ENCODE results near the gene BCAR3.
"Not testable (repeated sequence)": the region's sequence is repeated elsewhere in the genome, so short reads cannot be mapped to it uniquely, and the experiment has no call there.

BCAR3 gene

GRCh38 chr1:93670141-93670540 lies 11.5 kb downstream of the BCAR3 start:
- FAIRE-seq: peak; percentile 73
- peak; percentile 74 for DNase-seq (ENCODE audit: low spot score)

GRCh38 chr1:93669369-93669768 lies 12.3 kb downstream of the BCAR3 start:
- FAIRE-seq: peak; percentile 15
- peak; percentile 48 for DNase-seq (ENCODE audit: low spot score)

- FAIRE-seq: no peak
- DNase-seq (ENCODE audit: low spot score): no peak
Measured at GRCh38 chr1:93668951-93669350, 12.7 kb downstream of the BCAR3 start.

GRCh38 chr1:93668121-93668520 lies 13.5 kb downstream of the BCAR3 start:
- FAIRE-seq: no peak

GRCh38 chr1:93667642-93668041 lies 14.0 kb downstream of the BCAR3 start:
- DNase-seq (ENCODE audit: low spot score): no peak
- FAIRE-seq: no peak

More at GRCh38 chr1:93668121-93668520, 13.5 kb downstream of the BCAR3 start:
- no peak for DNase-seq (ENCODE audit: low spot score)

- DNase-seq (ENCODE audit: low spot score) (no peak), FAIRE-seq (no peak)
Measured at GRCh38 chr1:93666613-93667384, 14.8 kb downstream of the BCAR3 start.

- DNase-seq (ENCODE audit: low spot score): no peak
- no peak for FAIRE-seq
Measured at GRCh38 chr1:93665015-93665414, 16.6 kb downstream of the BCAR3 start.

- FAIRE-seq (no peak), DNase-seq (ENCODE audit: low spot score) (no peak)
Measured at GRCh38 chr1:93663208-93663614, 18.4 kb downstream of the BCAR3 start.

- FAIRE-seq (no peak), DNase-seq (ENCODE audit: low spot score) (peak; percentile 69)
Measured at GRCh38 chr1:93662481-93663207, 19.0 kb downstream of the BCAR3 start.

- FAIRE-seq (peak; percentile 94), DNase-seq (ENCODE audit: low spot score) (peak; percentile 81)
Measured at GRCh38 chr1:93661829-93662474, 19.7 kb downstream of the BCAR3 start.

- not testable (repeated sequence) for DNase-seq (ENCODE audit: low spot score); FAIRE-seq
Measured at GRCh38 chr1:93661341-93661740, 20.3 kb downstream of the BCAR3 start.

- DNase-seq (ENCODE audit: low spot score): no peak
- no peak for FAIRE-seq
Measured at GRCh38 chr1:93659822-93660503, 21.7 kb downstream of the BCAR3 start.

GRCh38 chr1:93658188-93658587 lies 23.4 kb downstream of the BCAR3 start:
- no peak for DNase-seq (ENCODE audit: low spot score)
- no peak for FAIRE-seq

GRCh38 chr1:93656491-93656890 lies 25.1 kb downstream of the BCAR3 start:
- peak; percentile 2 for FAIRE-seq

GRCh38 chr1:93653656-93654055 lies 28.0 kb downstream of the BCAR3 start:
- DNase-seq (ENCODE audit: low spot score) (no peak), FAIRE-seq (no peak)

More at GRCh38 chr1:93656491-93656890, 25.1 kb downstream of the BCAR3 start:
- no peak for DNase-seq (ENCODE audit: low spot score)

GRCh38 chr1:93652323-93652949 lies 29.2 kb downstream of the BCAR3 start:
- DNase-seq (ENCODE audit: low spot score): no peak

GRCh38 chr1:93651695-93652094 lies 29.9 kb downstream of the BCAR3 start:
- FAIRE-seq: no peak

More at GRCh38 chr1:93652323-93652949, 29.2 kb downstream of the BCAR3 start:
- FAIRE-seq: no peak

GRCh38 chr1:93650159-93650558 lies 31.5 kb downstream of the BCAR3 start:
- FAIRE-seq; DNase-seq (ENCODE audit: low spot score): not testable (repeated sequence)

More at GRCh38 chr1:93651695-93652094, 29.9 kb downstream of the BCAR3 start:
- DNase-seq (ENCODE audit: low spot score): no peak

GRCh38 chr1:93649231-93649630 lies 32.4 kb downstream of the BCAR3 start:
- FAIRE-seq (no peak), DNase-seq (ENCODE audit: low spot score) (no peak)

GRCh38 chr1:93648656-93649055 lies 33.0 kb downstream of the BCAR3 start:
- DNase-seq (ENCODE audit: low spot score): no peak

GRCh38 chr1:93641527-93641926 lies 40.1 kb downstream of the BCAR3 start:
- FAIRE-seq: no peak

More at GRCh38 chr1:93648656-93649055, 33.0 kb downstream of the BCAR3 start:
- FAIRE-seq: no peak

More at GRCh38 chr1:93641527-93641926, 40.1 kb downstream of the BCAR3 start:
- DNase-seq (ENCODE audit: low spot score): no peak
